Prostate gland (tissue), 2 donors: ENCODE measurements around the gene ANKAR. TPM values are rescaled to one million over a fixed set of nuclear protein-coding genes. Genes with fewer than 3 reads are reported as not detected.

Source experiments
- total RNA-seq, 2 donors: library from RNA; depleted of rRNA; stranded (reverse); fragments of >200 nt; gene quantifications; one replicate each; pipeline ENCODE4 v1.1.0, GENCODE V29; 2016

ANKAR gene
- total RNA-seq, 2 donors from 2014 or later = 10.3 to 13.5 TPM

Other genes starting within 250 kb of the ANKAR start
- 10 to 100 TPM; 15.3 to 30.7 TPM for gene WDR75, start 233.2 kb upstream of the ANKAR start, total RNA-seq
- 100 to 1,000 TPM in 1 of 2 donors, 10 to 100 TPM in 1; 86.7 to 169 TPM for gene SLC40A1, start 93.9 kb upstream of the ANKAR start, total RNA-seq
- 10 to 100 TPM; 35.5 to 36.1 TPM for gene ASNSD1, start 13.2 kb upstream of the ANKAR start, total RNA-seq
- gene OSGEPL1, start 88.1 kb downstream of the ANKAR start, total RNA-seq = 10 to 100 TPM; 11.7 to 13.7 TPM
- 10 to 100 TPM; 48.0 to 86.7 TPM for gene ORMDL1, start 109.7 kb downstream of the ANKAR start, total RNA-seq
- 10 to 100 TPM; 22.3 to 23.8 TPM for gene PMS1, start 109.8 kb downstream of the ANKAR start, total RNA-seq